ENCODE results near the gene GEMIN8.

GEMIN8 gene

DNA sequence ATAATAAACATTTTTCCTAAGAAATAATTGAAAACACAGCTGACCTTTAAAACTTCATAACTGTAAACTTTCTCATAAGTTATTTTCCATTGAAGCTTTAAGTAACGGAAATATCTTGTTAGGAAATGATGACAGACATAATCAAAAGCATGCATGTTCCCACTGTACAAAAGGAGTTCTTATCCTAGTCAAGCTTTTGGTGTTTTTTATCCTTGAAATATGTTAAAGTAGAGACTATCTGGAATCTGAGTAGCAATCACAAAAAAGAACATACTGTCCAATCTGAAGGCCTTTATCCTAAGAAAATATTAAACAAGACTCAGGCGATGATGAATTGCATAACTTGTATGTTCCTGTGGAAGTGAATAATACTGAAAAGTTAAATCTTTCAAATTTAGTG lies 14.4 kb downstream of the GEMIN8 start:
- no peak for DNase-seq

DNA sequence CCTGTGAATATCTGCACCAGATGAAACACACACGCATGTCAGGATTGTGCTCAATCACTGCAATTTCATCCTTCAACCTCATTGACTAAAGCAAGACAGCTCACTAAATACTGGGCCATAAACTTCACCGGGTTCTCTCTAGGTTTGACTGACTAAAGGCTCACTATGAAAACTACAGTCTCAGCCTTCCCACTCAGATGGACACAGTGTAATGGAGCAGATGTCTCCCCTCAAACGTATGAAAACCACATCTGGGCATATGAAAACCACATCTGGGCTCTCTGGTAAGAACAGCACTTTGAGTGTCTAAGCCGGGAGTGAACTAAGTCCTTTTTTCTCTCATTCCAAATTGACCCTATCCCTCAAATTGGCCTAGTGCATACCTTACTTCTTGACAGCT lies 15.2 kb downstream of the GEMIN8 start:
- no peak for DNase-seq

DNA sequence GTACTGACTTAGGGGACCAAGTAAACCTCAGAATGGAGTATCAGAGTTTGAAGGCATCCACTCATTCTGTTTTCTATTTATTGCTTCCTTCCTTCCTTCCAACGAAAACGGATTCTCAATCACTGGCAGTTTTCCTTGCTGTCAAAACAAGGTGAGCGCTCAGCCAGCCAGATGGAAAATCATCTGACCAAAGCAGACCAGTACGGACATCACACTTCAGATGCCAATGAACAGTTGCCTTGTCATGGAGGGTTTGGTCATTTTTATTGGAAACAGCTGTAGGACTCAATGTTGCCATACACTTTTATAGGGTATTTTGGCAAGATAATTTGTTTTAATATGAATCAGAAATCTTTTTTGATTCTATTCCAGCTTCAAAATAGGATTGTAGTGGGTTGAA lies 16.6 kb downstream of the GEMIN8 start:
- DNase-seq: no peak

DNA sequence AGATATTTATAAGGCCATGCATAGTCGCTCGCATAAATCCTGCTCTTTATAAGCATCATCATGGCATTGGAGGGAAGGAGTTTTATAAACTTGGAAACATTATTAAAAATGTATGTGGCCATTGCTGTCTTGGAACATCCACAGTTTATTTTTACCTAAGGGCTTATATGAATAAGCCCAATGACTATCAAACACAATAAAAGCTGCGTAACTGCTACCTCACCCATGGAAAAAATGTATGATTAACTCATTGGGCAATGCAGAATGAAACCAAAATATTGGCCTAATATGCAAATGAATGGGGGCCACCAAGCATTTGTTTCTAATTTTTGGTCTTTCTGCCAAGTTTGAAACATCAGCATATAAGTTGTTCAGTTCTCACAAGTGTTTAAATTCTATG lies 19.1 kb downstream of the GEMIN8 start:
- no peak for DNase-seq

DNA sequence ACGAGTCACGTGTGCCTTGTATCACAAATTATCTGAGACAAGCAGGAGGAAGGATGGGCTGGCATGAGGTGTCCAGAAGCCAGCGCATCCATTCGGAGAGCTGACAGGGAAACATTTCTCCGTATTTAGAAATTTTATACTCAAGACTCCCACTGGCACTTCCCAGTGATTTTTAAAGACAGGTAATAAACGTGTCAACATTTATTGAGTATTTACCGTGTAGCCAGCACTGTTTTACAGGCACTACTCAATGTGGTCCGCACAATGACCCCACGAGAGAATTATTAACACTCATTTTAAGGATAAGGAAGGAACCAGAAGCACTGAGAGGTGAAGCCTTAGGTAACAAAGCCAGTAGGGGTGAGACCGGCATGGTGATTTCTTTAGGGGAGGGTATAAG lies 23.2 kb downstream of the GEMIN8 start:
- DNase-seq: no peak

DNA sequence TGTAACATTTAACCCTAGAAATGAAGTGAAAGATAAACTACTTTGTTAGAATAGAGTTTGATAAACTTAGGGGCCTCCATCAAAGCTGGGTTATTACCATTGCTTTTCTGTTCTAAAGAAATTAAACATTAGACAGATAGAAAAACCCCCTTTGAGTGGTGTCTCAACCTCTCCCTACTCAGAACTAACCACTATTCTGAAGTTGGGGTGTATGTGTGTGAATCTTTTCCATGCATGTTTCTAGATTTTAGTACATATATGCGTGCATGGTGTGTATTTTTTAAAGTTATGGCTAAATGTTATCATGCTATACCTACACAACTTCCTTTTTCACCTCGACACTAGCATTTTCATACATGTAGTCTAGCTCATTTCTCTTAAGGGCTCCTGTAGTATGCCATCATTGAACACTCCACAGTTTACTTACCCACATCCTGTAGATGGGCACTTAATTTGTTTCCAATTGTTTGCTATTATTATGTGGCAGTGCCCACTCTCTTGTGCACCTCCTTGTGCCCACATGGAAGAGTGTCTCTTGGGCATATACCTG lies 25.7 kb downstream of the GEMIN8 start:
- no peak for DNase-seq

DNA sequence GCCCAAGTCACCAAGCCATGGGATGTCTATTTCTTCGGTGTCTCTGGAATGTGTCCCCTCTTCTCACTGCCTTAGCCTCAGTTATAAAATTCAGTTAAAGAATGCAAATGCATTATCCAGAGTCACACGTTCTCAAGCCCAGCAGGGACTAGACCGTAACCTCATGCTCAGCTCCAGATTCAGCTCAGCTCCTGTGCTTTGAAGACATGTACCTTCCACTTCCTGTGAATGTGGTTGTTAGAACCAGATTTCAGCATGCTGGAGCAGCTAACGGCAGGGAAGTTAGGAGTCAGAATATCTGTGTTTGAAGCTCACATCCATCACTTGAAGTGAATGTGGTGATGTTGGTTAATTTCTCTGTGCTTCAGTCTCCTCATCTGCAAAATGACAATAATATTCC lies 26.7 kb downstream of the GEMIN8 start:
- DNase-seq: no peak

DNA sequence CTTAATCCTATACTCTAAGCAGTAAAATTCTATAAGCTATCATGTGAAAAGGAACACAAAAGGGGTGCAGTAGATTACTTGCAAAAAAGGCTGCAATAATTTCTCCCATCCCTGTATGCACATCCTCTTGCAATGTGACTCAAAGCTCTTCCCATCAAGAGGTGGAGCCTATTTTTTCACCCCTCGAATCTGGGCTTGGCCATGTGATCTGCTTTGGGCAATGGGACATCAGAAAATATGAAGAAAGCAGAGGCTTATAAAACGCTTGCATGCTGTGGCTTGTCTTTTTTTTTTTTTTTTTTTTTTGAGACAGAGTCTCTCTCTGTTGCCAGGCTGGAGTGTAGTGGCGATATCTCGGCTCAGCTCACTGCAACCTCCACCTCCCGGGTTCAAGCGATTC lies 33.0 kb downstream of the GEMIN8 start:
- no peak for DNase-seq

DNA sequence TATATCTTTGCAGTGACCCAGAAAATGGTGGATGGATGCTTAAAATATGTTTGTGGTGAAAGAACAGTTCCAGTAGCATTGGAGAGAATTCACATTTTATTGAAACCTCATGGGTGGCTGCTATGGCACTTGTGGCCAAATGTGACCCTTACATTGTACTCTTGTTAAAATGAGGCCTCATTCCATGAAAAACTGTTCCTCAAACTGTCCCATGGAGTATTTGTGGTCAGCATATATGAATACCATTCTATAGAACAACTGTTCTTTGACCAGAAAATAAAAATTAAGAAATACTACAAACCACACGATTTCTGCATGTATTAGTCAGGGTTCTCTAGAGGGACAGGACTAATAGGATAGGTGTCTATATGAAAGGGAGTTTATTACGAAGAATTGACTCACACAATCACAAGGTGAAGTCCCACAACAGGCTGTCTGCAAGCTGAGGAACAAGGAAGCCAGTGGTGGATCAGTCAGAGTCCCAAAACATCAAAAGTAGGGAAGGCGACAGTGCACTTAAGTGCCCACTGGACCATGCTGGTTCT lies 35.1 kb downstream of the GEMIN8 start:
- no peak for DNase-seq

DNA sequence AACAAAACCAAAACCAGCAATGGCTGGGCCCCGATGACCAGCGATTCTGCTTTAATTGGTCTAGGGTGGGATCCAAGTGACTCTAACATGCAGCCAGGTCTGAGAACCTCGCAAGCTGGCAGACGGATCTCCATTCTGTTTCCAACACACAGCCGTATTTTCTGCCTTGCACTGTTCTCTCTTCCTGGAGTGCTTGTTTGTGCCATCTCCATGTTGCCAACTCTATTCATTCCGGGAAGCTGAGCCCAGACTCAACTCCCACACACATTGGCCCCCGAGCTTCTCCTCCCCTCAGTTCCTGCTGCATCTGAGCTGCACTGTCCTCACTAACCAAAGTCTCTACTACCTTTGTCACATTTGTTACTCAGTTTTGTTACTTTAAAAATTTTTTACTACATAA lies 35.6 kb downstream of the GEMIN8 start:
- no peak for DNase-seq

DNA sequence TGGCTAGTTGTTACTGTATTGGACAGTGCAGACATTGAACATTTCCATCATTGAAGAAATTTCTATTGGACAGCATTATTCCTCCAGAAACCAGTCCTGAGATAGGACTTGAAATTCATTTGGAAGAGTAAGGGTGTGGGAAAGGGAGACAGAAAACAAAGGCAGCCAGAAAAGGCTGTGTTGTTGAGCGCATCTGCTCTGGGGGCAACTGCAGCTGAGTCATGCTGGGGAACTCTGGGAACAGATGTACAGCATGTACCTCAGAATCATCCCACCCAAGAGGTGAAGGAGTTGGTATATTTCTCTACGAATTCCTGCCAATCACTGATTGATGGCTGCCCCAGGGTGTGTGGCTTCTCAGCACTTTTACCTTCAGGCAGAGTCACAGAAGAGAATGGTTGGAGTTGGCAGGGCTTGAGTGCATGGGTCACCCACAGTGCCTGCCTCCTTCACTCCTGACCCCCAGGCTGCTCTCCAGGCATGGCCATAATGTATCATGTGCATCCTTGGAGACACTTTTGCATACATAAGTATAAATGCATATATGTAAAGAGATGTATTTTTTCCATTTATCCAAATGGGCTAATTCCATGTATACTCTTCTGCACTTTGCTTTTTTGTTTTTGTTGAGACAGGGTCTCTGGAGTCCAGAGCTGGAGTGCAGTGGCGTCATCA lies 39.4 kb downstream of the GEMIN8 start:
- DNase-seq: no peak

DNA sequence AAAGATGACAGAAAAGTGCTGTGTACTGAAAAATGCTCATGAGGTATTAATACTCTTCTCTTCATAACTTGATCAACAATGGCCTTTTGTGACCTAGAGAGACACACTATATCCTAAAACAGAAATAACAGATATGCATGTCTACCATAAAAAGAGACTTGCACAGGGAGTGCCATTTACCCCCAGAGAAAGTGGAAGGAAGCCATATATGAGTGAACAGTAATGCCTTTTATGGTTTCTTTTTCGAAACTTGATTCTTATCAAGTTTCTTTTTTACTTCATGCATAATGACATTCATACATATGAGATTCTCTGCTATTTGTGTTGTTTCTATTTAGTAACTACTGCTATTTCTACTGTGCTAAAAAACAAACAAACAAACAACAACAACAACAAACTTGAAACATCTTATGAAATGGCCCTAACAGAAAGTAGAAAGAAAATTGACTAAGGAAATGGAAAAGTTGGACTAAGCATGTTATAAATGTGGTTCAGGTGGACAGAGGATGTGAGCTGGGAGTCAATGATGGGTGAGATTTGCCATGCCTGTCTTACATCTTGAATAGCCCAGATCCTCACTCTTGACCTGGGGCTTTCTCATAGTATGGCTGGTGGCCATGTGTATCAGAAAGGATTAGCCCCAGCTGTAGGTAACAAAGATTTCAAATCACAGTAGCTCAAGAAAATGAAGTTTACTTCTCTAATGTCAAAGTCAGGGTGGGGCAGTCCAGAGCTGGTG lies 43.8 kb downstream of the GEMIN8 start:
- DNase-seq: no peak

DNA sequence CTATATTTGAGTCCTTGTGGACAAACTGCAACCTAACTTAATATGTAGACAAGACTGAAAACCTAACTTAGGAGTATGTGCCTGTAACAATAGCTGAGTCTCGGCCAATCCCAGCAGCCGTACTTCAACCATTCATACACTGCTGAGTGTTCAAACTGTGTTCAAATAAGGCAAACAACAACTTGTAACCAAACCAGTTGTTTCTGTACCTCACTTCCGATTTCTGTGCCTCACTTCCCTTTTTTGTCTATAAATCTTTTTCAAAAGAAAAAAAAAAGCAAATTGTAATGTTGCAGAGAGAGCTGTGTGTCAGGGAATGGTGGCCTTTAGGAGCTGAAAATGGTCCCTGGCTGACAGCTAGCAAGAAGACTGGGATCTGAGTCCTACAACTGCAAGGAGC lies 46.0 kb downstream of the GEMIN8 start:
- DNase-seq: no peak

DNA sequence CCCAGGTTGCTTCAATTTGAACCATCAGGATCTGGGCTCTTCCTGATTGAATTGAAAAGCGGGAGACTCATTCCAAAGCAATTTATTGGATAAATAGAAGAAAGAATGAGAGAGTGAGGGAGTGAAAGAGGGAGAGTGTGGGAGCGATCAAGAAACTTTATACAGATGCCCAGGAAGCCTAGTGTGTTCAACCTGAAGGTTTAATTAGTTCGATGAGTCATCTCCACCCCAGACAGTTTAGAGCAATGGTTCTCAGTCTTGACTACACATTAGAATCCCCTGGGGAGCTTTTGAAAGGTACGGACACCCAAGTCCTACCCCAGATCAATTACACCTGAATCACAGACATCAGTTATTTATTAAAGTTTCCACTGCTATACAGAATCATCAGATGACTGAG lies 61.5 kb downstream of the GEMIN8 start:
- DNase-seq: no peak

DNA sequence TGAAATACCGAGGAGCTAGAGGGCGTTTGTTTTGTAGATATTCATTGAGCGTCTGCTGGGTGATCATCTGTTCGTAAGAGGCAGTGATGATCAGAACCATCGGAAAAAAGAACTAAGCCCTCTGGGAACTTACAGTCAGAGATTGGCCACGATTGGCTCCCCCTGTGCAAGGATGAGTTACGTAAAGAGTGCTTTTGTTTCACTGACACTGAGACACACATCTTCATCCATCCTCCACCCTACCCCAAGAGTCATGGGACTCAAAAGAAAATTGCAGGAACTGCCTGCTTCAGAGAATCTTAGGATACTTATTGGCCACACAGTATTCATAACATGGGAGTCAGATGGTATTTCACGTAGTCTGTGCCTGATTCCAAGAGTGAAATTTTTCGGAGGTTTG lies 62.1 kb downstream of the GEMIN8 start:
- no peak for DNase-seq

DNA sequence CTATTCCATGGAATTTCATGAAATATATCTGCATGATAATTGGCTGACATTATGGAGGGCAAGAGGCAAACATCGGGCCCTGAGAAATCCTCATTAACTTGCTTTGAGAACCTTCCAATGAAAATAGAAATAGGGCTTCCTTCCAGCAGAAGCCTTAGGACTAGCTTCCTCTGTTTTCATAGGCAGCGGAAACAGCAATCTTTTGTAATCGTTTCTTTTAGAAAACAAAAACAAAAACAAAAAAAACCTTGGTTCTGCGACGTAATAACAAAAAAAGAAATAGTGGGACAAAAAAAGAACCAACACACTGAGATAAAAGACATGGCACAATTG lies 62.9 kb downstream of the GEMIN8 start:
- DNase-seq: no peak

DNA sequence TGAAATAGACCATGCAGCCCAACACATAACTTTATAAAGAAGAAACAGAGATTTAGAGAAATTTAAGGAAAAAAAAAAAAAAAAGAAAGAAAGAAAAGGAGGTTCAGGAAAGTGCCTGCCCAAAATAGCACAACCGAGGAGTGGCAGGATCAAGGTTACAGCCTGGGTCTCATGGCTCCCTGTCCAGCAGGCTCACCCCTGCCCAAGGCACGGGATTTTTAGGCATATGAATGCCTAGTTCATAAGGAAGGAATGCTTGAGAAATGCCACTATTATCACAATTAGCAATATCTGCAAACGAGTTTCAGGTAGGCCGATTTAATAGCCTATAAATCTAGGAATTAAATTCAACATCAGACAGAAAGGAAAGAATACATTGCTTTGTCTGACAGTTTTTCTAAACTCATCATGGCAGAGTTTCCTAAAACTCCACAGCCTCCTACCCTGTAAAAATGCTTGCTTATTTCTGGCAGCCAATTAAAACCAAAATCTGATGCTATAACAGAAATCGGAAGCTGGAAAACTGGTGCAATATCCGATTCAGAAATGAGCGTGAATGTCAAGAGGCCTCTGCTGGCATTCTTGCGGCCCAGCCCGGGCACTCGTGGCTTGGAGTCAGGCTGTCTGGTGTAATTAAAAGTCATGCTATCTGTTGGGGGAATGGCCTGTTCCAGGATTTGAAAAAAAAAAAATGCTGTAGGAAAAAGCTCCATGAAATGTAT lies 63.5 kb downstream of the GEMIN8 start:
- DNase-seq: no peak

DNA sequence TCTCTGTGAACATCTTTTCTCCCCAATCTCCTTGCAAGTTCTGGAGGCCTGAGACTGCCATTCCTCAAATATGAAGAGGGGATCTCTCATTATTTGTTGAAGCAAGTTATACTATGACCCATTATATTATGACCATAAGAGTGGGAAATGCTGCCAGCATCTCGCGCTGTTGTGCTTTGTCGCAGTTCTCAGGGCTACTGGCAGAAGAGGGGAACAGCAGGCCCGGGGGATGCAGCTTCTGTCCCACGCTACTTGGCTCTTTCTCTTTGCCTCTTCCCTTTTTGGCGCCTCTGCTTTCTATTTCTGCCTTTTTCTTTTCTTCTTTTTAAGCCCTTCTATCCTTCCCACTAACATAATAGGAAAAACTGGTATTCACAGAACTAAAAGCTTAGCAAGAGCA lies 64.2 kb downstream of the GEMIN8 start:
- DNase-seq: no peak

DNA sequence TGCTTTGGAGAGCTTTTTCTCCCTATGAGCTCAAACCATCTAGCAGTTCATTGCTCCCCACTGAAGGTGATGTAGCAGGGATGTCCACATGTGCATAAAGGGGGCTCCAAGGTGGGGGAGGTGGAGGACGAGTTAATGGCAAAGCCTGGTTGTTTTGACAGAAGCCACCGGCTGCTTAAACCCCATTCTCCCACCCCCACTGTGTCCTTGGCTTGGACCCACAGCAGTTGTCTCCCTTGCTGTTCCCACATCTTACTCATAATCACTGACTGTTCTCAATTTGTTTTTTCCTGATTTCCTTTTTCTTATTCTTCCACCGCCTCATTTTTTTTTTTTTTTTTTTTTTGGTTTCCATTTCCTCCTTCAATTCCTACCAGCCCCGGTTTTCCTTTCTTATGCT lies 72.7 kb downstream of the GEMIN8 start:
- DNase-seq: no peak

All from right forelimb (tissue), 1 donor.